ENCODE measurements around the gene FAM117B.

FAM117B gene

DNA sequence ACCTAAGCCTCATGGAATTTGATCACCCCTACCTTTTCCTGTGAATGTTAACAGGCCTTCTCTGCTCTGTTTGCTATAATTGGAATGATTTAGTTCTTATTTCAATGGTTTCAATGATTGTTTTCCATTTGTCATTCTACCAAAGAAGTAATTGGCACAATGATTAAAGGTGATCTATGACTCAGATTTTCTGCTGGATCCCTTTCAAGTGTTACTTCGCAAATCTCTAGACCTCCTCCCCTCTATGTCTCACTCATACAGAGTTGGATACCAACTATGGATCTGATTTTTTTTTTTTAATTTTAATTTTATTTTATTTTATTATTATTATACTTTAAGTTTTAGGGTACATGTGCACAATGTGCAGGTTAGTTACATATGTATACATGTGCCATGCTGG is 29.6 kb upstream of the FAM117B start:
- no peak for DNase-seq (ENCODE audit: extremely low spot score)
- no peak for TF ChIP-seq ELF4 (IDR thresholded peaks at IDR 0.05)
- TF ChIP-seq SP1 (IDR thresholded peaks at IDR 0.05), result no peak
- TF ChIP-seq L3MBTL2 (conservative IDR thresholded peaks at IDR 0.05), result no peak
- no peak for TF ChIP-seq LEF1 (IDR thresholded peaks at IDR 0.05; ENCODE audit: borderline replicate concordance)
- TF ChIP-seq FOXM1 (IDR thresholded peaks at IDR 0.05; ENCODE audit: borderline replicate concordance), result no peak
- TF ChIP-seq SUZ12 (IDR thresholded peaks at IDR 0.05), result no peak
- TF ChIP-seq NFRKB (IDR thresholded peaks at IDR 0.05), result no peak
- no peak for TF ChIP-seq TARDBP (IDR thresholded peaks at IDR 0.05)
- TF ChIP-seq BHLHE40 (IDR thresholded peaks at IDR 0.05; ENCODE audit: borderline replicate concordance), result no peak
- POLR2A ChIA-PET, result no interaction called here
- CTCF ChIA-PET, result interaction anchor here (0.7 kb wide), 1 partner anchor 87 kb away, joined by 3 read pairs; no protein-coding TSS in a partner anchor

DNA sequence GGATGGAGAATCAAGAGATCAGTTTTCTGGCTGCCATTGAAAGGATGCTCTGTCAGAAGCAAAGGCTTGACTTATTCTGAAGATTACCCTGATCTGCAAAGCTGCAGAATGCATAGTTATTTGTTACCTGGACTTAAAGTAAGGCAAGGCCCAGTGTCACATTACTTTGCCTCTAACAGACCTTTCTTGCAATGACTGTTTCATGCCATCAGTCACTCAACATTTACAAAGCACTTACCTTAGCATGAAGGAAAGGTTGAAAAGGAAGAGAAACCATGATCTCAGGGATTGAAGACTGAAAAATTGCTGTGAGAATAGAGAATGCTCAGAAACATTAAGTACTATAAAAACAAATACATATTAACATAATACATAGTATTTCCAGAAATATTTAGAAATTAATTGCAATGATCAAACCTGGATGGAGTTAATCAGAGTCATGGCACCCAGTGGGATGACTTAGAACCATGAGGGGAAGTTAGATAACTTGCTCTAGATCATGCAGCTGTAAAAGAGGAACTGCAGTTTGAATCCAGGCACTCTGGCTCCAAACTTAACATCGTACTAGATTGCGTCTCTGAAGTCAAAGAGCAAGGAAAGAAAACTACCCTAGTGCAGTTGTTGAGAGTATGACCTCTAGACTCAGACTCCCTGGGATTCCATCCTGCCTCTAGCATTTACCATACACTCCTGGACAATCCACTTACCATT is 26.5 kb upstream of the FAM117B start:
- TF ChIP-seq ELF4 (IDR thresholded peaks at IDR 0.05) (no peak), SUZ12 (IDR thresholded peaks at IDR 0.05) (no peak)
- ChIA-PET POLR2A (no interaction called here), CTCF (no interaction called here)
- no peak for DNase-seq (ENCODE audit: extremely low spot score)

- DNase-seq (ENCODE audit: extremely low spot score), result no peak
- ChIA-PET POLR2A (no interaction called here), CTCF (interaction anchor here (0.5 kb wide), 2 partner anchors 188 to 921 kb away, joined by 3 read pairs; no protein-coding TSS in a partner anchor)
- TF ChIP-seq BHLHE40 (IDR thresholded peaks at IDR 0.05; ENCODE audit: borderline replicate concordance) (no peak), SUZ12 (IDR thresholded peaks at IDR 0.05) (no peak), FOXA1 (IDR thresholded peaks at IDR 0.05) (no peak), LEF1 (IDR thresholded peaks at IDR 0.05; ENCODE audit: borderline replicate concordance) (no peak), L3MBTL2 (conservative IDR thresholded peaks at IDR 0.05) (no peak)
- TF ChIP-seq, protein P1, sequence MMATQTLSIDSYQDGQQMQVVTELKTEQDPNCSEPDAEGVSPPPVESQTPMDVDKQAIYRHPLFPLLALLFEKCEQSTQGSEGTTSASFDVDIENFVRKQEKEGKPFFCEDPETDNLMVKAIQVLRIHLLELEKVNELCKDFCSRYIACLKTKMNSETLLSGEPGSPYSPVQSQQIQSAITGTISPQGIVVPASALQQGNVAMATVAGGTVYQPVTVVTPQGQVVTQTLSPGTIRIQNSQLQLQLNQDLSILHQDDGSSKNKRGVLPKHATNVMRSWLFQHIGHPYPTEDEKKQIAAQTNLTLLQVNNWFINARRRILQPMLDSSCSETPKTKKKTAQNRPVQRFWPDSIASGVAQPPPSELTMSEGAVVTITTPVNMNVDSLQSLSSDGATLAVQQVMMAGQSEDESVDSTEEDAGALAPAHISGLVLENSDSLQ (IDR thresholded peaks at IDR 0.05), result no peak
Observed at GRCh38 chr2:202609381-202610145, 25.2 kb upstream of the FAM117B start.

- DNase-seq (ENCODE audit: extremely low spot score), result no peak
- POLR2A ChIA-PET, result no interaction called here
- TF ChIP-seq ELF4 (IDR thresholded peaks at IDR 0.05), result no peak
- TF ChIP-seq TARDBP (IDR thresholded peaks at IDR 0.05), result no peak
- TF ChIP-seq FOXM1 (IDR thresholded peaks at IDR 0.05; ENCODE audit: borderline replicate concordance), result no peak
- TF ChIP-seq, protein P1 (IDR thresholded peaks at IDR 0.05), result no peak
- TF ChIP-seq HDGF (IDR thresholded peaks at IDR 0.05; ENCODE audit: borderline replicate concordance), result no peak
- TF ChIP-seq ARNT (IDR thresholded peaks at IDR 0.05), result no peak
- no peak for TF ChIP-seq SP1 (IDR thresholded peaks at IDR 0.05)
- no peak for TF ChIP-seq SUZ12 (IDR thresholded peaks at IDR 0.05)
- TF ChIP-seq CTBP1 (IDR thresholded peaks at IDR 0.05; ENCODE audit: borderline replicate concordance), result no peak
- no peak for TF ChIP-seq FOXA1 (IDR thresholded peaks at IDR 0.05)
- no peak for TF ChIP-seq L3MBTL2 (conservative IDR thresholded peaks at IDR 0.05)
- TF ChIP-seq ZNF384 (IDR thresholded peaks at IDR 0.05), result no peak
- TF ChIP-seq NFRKB (IDR thresholded peaks at IDR 0.05), result no peak
- no peak for TF ChIP-seq FOXK2 (IDR thresholded peaks at IDR 0.05)
- TF ChIP-seq LEF1 (IDR thresholded peaks at IDR 0.05; ENCODE audit: borderline replicate concordance), result no peak
- TF ChIP-seq BHLHE40 (IDR thresholded peaks at IDR 0.05; ENCODE audit: borderline replicate concordance), result no peak
- CTCF ChIA-PET, result interaction anchor here (0.5 kb wide), 1 partner anchor 920 kb away, joined by 3 read pairs; no protein-coding TSS in a partner anchor
Observed at GRCh38 chr2:202610380-202610779, 24.4 kb upstream of the FAM117B start.

GRCh38 chr2:202612145-202612544 is 22.6 kb upstream of the FAM117B start:
- DNase-seq (ENCODE audit: extremely low spot score), result no peak
- POLR2A ChIA-PET, result no interaction called here
- no peak for TF ChIP-seq CTBP1 (IDR thresholded peaks at IDR 0.05; ENCODE audit: borderline replicate concordance)
- TF ChIP-seq ZNF384 (IDR thresholded peaks at IDR 0.05), result no peak
- no peak for TF ChIP-seq HDGF (IDR thresholded peaks at IDR 0.05; ENCODE audit: borderline replicate concordance)
- TF ChIP-seq L3MBTL2 (conservative IDR thresholded peaks at IDR 0.05), result no peak
- TF ChIP-seq, protein P1 (IDR thresholded peaks at IDR 0.05), result no peak
- no peak for TF ChIP-seq SP1 (IDR thresholded peaks at IDR 0.05)
- no peak for TF ChIP-seq SUZ12 (IDR thresholded peaks at IDR 0.05)
- no peak for TF ChIP-seq TARDBP (IDR thresholded peaks at IDR 0.05)
- TF ChIP-seq FOXK2 (IDR thresholded peaks at IDR 0.05), result no peak
- no peak for TF ChIP-seq NFRKB (IDR thresholded peaks at IDR 0.05)
- no peak for TF ChIP-seq LEF1 (IDR thresholded peaks at IDR 0.05; ENCODE audit: borderline replicate concordance)
- no peak for TF ChIP-seq ARNT (IDR thresholded peaks at IDR 0.05)
- no peak for TF ChIP-seq FOXA1 (IDR thresholded peaks at IDR 0.05)
- TF ChIP-seq ELF4 (IDR thresholded peaks at IDR 0.05), result no peak
- no peak for TF ChIP-seq FOXM1 (IDR thresholded peaks at IDR 0.05; ENCODE audit: borderline replicate concordance)
- TF ChIP-seq BHLHE40 (IDR thresholded peaks at IDR 0.05; ENCODE audit: borderline replicate concordance), result no peak
- CTCF ChIA-PET, result no interaction called here

GRCh38 chr2:202613479-202613878 is 21.3 kb upstream of the FAM117B start:
- TF ChIP-seq TARDBP (IDR thresholded peaks at IDR 0.05), result no peak
- CTCF ChIA-PET, result no interaction called here
- POLR2A ChIA-PET, result no interaction called here
- no peak for DNase-seq (ENCODE audit: extremely low spot score)

Measured in HEK293T (cell line).